A204.1 (cell line): ENCODE results near the gene SNU13.
"Not testable (repeated sequence)": the region's sequence is repeated elsewhere in the genome, so short reads cannot be mapped to it uniquely, and the experiment has no call there.

Experiments
- FAIRE-seq: peaks from 2 replicates; lab custom pipeline; 2012; peaks lifted over from hg19 to GRCh38; lab: Jason Lieb, UNC

SNU13 gene

DNA sequence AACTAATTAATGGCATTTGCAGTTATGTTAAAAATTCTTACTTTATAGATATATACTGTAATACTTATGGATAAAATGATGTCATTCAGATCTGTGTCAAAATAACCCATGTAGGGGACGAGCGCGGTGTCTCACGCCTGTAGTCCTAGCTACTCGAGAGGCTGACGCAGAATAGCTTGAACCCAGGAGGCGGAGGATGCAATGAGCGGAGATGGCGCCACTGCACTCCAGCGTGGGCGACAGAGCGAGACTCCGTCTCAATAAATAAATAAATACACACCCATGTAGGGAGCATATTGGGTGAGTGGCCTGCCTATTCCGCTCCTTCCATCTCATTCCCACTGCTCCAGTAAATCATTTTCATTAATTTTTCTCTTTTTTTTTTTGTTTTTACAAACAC lies 7.1 kb downstream of the SNU13 start:
- FAIRE-seq = no peak

DNA sequence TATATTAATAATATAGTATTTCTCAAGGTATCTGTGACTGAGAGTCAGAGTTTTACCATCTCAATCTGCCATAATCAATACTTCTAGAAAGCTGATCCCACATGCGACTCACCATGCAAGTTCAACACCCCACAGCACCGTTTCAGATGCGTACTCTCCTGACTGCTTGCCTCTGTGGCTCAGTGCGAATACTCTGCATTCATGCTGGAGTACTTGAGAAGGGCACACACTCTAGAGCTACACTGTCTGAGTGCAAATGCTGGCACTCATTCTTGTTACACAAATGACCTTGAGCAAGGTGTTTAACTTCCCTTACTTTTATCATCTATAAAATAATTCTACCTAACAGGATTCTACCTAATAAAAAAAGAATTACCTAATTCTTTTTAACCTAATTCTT lies 12.5 kb downstream of the SNU13 start:
- FAIRE-seq = no peak

DNA sequence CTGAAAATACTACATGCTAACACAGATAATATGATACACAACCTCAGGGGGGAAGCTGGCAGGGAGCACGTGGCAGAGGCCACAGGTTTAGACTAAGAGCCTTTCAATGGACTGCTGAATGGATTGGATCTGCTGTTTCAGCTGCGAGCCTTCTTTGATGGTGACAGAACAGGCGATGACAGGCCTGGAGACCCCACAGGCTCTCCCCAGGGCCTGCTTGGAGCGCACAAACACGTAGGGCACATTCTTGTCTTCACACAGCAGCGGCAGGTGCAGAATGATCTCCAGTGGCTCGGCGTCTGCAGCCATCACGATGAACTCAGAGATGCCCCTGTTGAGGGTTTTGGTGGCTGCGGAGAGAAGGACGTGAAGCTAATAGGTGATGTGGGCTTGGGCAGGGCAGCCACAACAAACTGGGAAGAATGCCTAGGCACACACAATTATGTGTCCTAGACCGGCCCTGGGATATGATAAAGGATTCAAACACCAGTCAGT lies 13.8 kb downstream of the SNU13 start:
- FAIRE-seq = no peak

DNA sequence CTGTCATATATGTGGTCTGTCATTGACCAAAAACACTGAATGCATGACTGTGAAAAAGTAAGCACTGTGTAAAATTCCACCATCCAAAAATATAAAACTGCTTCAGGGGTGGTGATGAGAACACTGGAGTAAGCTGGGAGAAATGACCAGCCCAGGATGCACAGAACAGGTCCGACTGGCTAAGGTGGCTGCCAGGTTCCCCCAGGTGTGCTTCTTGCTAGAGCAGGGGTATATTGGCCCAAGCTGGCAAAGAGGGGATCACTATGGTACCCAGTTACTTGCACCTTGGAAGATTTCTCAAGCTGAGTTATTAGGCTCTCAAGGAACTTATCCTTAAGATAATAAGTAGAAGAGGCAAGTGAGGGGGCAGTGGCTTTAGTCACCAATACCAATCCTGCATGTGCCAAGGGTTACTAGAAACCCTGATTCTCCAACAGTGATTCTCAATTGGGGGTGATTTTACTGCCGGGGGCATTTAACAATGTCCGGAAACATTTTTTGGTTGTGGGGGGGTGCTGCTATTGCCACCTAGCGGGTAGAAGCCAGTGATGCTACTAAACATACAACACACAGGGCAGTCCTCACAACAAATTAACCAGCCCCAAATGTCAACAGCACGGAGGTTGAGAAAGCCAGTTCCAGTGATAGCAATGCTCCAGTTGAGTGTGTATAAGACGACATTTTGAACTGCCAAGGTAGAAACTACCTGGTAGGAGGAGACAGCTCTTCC lies 15.7 kb downstream of the SNU13 start:
- no peak for FAIRE-seq

DNA sequence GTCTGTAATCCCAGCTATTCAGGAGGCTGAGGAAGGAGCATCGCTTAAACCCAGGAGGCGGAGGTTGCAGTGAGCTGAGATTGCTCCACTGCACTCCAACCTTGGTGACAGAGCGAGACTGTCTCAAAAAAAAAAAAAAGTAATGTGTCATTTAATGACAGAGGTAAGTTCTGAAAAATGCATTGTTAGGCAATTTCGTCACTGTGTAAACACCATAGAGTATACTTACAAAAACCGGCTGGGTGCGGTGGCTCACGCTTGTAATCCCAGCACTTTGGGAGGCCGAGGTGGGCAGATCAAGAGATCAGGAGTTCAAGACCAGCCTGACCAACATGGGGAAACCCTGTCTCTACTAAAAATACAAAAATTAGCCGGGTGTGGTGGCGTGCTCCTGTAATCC lies 16.6 kb downstream of the SNU13 start:
- FAIRE-seq = not testable (repeated sequence)

DNA sequence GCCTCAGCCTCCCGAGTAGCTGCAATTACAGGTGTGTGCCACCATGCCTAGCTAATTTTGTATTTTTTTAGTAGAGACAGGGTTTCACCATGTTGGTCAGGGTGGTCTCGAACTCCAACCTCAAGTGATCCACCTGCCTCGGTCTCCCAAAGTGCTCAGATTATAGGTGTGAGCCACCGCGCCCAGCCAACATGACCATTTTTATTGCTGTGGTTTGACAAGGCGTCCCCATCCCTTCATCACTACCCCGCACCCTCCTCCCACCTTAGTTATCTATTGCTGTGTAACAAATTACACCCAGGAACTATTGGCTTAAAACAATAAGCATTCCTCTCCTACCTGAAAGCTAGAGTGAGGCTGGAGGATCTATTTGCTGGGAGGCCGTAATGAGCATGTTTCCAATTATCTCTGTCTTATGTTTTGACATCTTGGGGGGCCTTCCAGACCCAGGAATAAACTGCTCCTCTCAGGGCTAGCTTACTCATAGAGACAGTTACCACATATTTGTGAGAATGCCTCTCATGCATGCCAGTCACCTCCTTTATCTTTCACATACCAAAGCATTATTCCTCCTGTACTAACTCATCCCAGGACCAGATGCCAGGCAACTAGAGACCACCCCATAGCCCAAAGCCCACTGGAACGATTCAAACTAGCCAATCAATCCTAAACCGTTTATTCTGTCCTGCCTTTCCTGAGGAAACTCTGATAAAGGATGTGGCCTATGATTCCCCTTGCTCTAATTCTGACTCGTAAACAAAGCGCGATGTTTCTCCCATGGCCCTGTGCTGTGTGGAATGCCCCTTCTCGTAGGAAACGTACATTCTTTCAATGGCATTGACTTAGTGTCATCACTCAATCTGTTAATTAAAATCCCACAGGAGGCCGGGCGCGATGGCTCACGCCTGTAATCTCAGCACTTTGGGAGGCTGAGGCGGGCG lies 19.4 kb downstream of the SNU13 start:
- no peak for FAIRE-seq

DNA sequence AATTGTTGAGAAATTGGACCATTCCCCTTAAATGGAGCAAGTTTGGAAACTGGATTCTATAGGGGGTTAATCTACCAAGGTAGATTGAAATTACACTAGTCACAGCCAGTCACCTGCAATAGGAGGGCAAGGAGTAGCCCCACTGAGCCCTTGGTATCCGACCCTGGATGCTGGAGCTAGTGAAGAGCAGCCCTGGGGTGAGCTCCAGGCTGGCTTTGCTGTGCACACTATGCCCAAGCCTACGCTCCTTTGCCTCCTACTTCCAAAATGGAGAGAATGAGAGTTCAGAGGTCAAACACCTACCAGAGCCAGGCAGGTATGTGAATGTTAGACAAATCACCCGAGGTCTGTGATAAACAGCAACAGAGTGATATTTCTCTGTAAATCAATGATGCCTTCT lies 23.7 kb downstream of the SNU13 start:
- no peak for FAIRE-seq

DNA sequence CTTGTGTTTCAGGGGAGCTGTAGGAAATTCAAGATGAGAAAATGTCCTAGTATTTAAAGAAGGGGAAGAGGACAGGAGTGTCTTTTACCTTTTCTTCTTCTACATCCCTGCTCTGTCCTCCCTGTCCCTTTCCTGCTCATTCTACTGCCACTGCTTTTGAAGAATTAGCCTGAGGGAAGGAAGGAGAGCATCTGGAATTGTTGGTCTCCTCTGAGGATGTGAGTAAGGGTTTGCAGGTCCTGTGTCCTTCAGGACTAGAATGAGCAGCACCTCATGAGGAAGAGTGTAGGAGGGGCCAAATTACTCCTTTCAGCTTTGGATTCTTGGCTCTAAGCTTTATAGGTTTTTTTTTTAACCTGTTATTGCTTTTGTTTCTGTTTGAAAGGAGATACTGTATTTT lies 24.2 kb downstream of the SNU13 start:
- no peak for FAIRE-seq

DNA sequence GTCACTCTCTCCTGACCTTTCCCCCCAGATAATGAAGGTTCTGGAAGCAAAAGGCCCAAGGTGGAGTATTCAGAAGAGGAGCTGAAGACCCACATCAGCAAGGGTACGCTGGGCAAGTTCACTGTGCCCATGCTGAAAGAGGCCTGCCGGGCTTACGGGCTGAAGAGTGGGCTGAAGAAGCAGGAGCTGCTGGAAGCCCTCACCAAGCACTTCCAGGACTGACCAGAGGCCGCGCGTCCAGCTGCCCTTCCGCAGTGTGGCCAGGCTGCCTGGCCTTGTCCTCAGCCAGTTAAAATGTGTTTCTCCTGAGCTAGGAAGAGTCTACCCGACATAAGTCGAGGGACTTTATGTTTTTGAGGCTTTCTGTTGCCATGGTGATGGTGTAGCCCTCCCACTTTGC lies 25.1 kb downstream of the SNU13 start:
- FAIRE-seq = not testable (repeated sequence)

DNA sequence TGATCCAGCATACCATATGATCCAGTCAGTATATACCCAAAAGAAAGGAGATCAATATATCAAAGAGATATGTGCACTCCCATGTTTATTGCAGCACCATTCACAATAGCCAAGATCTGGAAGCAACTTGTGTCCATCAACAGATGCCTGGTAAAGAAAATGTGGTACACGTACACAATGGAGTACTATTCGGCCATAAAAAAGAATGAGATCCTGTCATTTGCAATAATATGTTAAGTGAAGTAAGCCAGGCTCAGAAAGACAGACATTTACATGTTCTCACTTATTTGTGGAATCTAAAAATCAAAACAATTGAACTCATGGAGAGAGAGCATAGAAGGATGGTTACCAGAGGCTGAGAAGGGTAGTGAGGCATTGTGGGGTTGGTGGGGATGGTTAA lies 27.0 kb downstream of the SNU13 start:
- no peak for FAIRE-seq

DNA sequence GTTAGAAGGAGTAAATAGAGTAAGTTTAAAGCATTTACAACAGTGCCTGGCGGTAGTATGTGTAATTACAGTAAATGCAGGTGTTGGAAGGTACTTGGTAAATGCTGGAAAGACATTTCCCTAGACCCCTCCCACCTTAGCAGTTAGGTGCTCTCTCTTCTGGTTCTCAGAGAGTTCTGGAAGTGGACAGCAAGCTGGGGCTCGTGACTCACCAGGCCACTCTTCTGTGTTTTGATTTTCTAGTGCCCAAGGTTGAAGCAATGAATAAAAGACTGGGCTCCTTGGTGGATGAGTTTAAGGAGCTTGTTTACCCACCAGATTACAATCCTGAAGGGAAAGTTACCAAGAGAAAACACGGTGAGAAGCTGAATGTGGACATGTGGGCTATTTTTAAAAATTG lies 27.6 kb downstream of the SNU13 start:
- no peak for FAIRE-seq

DNA sequence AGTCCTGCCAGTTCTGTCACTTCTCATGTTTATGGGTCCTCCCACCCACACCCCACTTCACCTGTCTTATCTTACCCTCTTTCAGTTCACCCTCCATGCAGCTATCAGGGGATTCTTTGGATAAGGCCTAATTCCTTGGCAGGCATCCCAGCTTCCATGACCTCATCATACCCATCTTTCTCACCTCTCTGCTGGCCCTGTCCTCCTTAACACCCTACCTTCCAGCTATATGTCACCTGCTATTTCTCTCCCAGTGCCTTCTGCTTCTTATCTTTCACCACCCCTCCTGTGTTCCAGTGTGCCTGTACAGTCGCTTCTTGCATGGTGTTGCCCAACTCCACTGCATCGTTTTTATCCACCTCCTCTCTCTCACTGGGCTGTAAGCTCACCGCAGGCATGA lies 28.3 kb downstream of the SNU13 start:
- FAIRE-seq = no peak

DNA sequence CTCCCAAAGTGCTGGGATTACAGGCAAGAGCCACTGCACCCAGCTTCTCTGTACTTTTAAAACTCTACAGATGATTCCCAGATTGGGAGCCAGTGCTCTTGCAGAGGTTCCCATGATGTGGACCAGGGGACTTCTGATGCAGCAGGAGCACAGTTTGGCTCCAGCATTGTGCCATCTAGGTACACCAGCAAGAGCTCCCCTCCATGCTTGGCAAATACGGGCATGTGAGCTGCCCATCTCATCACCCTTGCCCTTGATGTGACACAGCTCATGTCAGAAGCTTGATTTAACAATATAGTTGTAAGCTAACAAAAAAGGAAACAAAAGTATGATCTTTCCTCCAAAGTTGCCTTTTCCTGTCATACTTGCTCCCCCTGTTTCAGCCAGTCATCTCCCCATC lies 28.7 kb downstream of the SNU13 start:
- FAIRE-seq = no peak

DNA sequence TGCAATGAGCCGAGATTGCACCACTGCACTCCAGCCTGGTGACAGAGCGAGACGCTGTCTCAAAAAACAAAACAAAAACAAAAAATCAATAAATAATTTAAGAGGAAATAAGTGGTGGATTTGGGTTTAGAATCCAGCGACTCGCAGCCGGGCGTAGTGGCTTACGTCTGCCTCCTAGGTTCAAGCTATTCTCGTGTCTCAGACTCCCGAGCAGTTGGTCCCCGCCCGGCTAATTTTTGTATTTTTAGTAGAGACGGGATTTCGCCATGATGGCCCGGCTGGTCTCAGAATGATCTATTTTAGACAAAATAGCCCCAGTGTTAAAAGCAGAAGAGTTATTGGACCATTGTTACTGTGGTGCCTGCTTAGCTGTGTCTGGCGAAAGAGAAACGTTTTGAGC lies 29.8 kb downstream of the SNU13 start:
- no peak for FAIRE-seq

DNA sequence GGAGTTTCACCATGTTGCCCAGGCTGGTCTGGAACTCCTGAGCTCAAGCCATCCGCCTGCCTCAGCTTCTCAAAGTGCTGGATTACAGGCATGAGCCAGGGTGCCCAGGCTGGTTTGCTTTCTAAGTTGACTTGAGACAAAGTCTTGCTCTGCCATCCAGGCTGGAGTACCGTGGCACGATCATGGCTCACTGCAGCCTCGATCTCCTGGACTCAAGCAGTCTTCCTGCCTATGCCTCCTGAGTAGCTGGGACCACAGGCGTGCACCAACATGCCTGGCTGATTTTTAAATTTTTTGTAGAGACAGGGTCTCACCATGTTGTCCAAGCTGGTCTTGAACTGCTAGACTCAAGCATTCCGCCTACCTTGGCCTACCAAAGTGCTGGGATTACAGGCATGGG lies 31.0 kb downstream of the SNU13 start:
- FAIRE-seq = no peak

DNA sequence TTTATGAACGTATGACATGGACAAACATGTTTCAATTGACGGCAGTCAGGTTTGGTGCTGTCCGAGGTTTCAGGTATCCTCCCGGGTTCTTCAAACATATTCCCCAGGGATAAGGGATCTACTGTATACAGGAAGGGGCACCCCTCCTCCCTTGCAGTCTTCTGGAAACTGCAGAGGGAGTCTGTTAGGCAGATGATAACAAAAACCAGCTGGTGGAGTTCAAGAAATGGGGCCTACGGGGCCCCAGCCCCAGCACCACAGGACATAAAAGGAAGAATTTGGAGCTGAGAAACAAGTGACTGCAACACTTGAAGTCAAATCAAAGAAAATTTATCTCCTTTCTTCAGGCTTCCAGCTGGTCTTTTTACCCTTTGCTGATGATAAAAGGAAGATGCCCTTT lies 32.1 kb downstream of the SNU13 start:
- FAIRE-seq = no peak

DNA sequence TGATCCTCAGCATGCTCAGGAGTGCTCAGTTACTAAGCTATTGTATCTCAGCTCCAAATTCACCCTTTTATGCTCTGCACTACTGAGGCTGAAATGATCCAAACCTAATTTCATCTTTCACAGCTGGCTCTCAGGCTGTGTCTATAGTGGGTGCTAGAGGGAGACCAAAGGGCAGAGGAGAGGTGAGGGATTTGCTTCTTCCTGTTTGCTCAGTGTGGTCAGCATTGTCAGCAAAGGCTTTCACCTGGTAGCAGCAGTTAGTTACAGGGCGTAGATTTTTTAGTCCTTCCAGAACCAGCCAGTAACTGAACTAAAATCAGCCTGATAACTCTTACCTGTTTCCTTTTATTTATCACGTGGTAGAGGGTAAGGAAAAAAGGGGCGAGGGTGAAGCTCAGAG lies 34.3 kb downstream of the SNU13 start:
- FAIRE-seq = no peak

DNA sequence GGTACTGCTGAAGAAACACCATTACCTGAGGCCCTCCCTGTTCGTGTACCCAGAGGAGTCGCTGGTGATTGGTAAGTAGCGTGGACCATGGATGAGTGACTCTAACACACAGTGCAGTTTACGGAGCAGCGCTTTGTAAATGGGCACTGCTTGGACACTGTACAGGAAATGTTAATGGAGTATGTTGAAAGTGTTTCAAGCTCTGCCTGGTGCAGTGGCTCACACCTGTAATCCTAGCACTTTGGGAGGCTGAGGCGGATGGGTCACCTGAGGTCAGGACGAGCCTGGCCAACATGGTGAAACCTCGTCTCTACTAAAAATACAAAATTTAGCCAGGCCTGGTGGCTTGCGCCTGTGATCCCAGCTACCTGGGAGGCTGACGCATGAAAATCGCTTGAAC lies 37.8 kb downstream of the SNU13 start:
- FAIRE-seq = no peak

DNA sequence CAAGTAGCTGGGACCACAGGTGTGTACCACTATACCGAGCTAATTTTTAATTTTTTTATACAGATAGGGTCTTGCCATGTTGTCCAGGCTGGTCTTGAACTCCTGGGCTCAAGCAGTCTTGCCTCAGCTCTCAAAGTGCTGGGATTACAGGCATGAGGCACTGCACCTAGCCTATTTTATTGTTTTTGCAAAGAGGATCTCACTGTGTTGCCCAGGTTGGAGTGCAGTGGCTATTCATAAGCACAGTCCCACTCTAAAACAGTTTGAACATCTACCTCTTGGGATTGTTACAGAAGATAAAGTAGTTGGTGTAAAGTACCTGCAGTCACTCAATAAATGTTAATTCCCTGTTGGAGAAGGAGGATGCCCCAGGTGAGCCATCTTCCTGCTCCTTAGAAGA lies 38.4 kb downstream of the SNU13 start:
- no peak for FAIRE-seq

DNA sequence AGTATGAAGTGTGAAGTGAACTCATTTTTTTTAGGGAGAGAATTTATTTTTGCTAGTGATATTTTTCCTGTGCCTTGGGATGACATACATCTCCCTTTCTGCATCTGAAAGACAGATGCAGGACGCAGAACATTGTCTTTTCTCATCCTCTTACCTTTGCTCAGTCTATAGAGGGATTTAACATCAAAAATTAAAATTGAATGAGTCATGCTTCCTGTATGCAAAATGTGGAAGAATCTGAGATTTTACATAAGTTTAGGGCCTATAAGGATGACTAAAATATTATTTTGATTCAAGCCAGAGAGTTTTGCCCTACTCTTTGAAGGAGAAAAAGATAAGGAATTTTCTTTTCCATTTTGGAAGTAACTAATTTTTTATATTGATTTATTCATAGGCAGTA lies 40.2 kb downstream of the SNU13 start:
- no peak for FAIRE-seq

DNA sequence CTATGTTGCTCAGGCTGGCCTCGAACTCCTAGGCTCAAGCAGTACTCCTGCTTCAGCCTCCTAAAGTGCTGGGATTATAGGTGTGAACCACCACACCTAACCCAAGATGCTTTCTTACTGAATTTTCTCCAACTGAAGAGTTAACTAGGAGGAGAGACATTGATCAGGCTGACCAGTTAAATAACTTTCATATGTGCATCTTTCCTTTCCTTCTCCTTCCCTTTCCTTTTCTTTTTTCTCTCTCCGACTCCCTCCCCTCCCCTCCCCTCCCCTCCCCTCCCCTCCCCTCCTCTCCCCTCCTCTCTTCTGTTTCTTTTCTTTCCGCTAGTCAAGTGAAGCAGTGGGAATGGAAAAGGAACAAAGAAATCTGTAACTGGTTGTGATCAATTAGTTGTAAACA lies 40.9 kb downstream of the SNU13 start:
- FAIRE-seq = no peak

DNA sequence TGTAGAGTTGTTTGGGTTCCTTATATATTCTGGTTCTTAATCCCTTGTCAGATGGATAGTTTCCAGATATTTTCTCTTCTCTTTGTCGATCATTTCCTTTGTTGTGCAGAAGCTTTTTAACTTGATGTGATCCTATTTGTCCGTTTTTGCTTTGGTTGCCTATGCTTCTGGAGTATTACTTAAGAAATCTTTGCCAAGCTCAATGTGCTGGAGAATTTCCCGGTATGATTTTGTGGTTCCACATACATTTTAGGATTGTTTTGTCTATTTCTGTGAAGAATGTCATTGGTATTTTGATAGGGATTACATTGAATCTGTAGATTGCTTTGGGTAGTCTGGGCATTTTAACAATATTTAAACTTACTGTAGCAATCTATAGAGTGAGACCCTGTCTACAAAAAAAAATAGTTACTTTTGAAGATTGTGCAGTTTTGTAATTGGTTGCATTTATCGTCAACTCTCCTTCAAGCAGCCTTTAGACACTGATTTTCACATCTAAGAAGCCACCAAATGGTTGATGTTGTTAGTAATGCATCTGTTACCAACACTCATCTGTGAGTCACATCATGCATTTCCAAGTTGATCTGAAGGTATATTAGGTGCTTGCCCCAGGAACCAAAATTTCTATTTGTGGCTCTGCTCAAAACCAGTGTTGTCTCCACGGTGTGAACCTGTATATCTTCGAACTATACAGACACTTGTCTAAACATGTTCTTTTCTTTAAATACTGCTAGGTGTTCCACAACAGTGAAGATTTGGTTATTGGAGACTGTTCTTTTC lies 46.1 kb downstream of the SNU13 start:
- FAIRE-seq = no peak

DNA sequence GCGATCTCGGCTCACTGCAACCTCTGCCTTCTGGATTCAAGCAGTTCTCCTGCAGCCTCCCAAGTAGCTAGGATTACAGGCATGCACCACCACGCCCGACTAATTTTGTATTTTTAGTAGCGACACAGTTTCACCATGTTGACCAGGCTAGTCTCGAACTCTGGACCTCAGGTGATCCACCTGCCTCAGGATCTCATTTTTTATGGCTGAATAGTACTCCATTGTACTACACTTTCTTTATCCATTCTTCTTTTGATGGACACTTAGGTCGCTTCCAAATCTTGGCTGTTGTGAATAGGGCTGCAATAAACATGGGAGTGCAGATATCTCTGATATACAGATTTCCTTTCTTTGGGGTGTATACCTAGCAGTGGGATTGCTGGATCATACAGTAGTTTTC lies 46.8 kb downstream of the SNU13 start:
- FAIRE-seq = no peak
